ENCODE data around the gene EVC2.
A peak's percentile ranks its signal among the peaks of the same experiment; 100 is the strongest.

Gene EVC2

GRCh38 chr4:5710961-5711478 lies 2.7 kb upstream of the EVC2 start, which contains the start of gene EVC:
EVC (plus strand) TSS chr4:5711201; CDS start chr4:5711381, 180 bp downstream.
- DNase-seq = peak; percentile 54

GRCh38 chr4:5710065-5710960 lies 2.0 kb upstream of the EVC2 start:
- peak; percentile 32 for DNase-seq

- no peak for DNase-seq
Measured at GRCh38 chr4:5709207-5709575, 832 bp upstream of the EVC2 start.

- DNase-seq = no peak
Measured at GRCh38 chr4:5707778-5708448, 446 bp downstream of the EVC2 start.

- no peak for DNase-seq
Measured at GRCh38 chr4:5707366-5707765, 993 bp downstream of the EVC2 start.

- DNase-seq = no peak
Measured at GRCh38 chr4:5706486-5707290, 1.7 kb downstream of the EVC2 start.

GRCh38 chr4:5705647-5706320 lies 2.6 kb downstream of the EVC2 start:
- no peak for DNase-seq

- DNase-seq = no peak
Measured at GRCh38 chr4:5704276-5704675, 4.1 kb downstream of the EVC2 start.

GRCh38 chr4:5703831-5704230 lies 4.5 kb downstream of the EVC2 start:
- DNase-seq = no peak

GRCh38 chr4:5701971-5702370 lies 6.4 kb downstream of the EVC2 start:
- DNase-seq = no peak

GRCh38 chr4:5700459-5700858 lies 7.9 kb downstream of the EVC2 start:
- no peak for DNase-seq

GRCh38 chr4:5696341-5696740 lies 12.0 kb downstream of the EVC2 start:
- DNase-seq = no peak

GRCh38 chr4:5693871-5694270 lies 14.5 kb downstream of the EVC2 start:
- DNase-seq = no peak

GRCh38 chr4:5691491-5692132 lies 16.7 kb downstream of the EVC2 start:
- no peak for DNase-seq

- no peak for DNase-seq
Measured at GRCh38 chr4:5689065-5689464, 19.3 kb downstream of the EVC2 start.

GRCh38 chr4:5686338-5686737 lies 22.0 kb downstream of the EVC2 start:
- no peak for DNase-seq

- DNase-seq = no peak
Measured at GRCh38 chr4:5685296-5685695, 23.1 kb downstream of the EVC2 start.

GRCh38 chr4:5683566-5683965 lies 24.8 kb downstream of the EVC2 start:
- no peak for DNase-seq

- no peak for DNase-seq
Measured at GRCh38 chr4:5678977-5679376, 29.4 kb downstream of the EVC2 start.

- DNase-seq = no peak
Measured at GRCh38 chr4:5676763-5677162, 31.6 kb downstream of the EVC2 start.

GRCh38 chr4:5666741-5667140 lies 41.6 kb downstream of the EVC2 start:
- no peak for DNase-seq

GRCh38 chr4:5664778-5665177 lies 43.6 kb downstream of the EVC2 start:
- no peak for DNase-seq
